ENCODE data around the gene LMO7. TPM values are rescaled to one million over a fixed set of nuclear protein-coding genes. Genes with fewer than 3 reads are reported as not detected.

The LMO7 gene
- total and polyA plus RNA-seq, 2 of the 4 experiments (the other 2 are of a cell fraction) = 266 to 367 TPM

DNA sequence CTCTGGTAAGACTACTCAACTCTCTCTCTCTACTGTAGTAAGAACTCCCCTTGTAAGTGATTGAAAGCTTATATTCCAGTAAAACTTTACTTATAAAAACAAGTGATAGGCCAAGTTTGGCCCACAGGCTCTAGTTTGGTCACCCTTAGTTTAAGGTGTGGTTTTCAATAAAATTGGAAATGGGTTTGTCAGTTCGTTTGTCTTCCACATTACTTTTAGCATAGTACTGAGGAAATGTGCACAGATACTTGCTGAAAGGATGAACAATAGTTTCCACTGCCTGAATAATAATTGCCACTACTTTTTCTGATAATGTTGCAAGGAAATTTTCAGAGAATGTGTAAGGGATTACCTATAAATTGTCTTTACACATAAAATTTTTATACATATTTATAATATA lies 54.5 kb downstream of the LMO7 start:
- Histone ChIP-seq H3K56ac (ENCODE audit: extremely low read depth, insufficient read depth, low read length) (no peak overlapping the region), H4K5ac (ENCODE audit: low read depth, low read length) (no peak overlapping the region; the same call in 1 of the 2 replicates), H2BK20ac (ENCODE audit: low read depth, low read length) (no peak overlapping the region), H4K8ac (ENCODE audit: low read depth in 2 of 2, low read length in 2 of 2) (no peak overlapping the region), H3K9ac (ENCODE audit: low read depth, low read length) (no peak overlapping the region), H2BK120ac (ENCODE audit: low read depth, low read length) (no peak overlapping the region), H2BK15ac (ENCODE audit: low read depth, low read length) (no peak overlapping the region), H3K36me3 (ENCODE audit: control insufficient read depth, insufficient read depth, low read length) (0 out of 2 replicates have a peak, but pooled peaks cover 2% of the 10 kb centered on the region), H4K20me1 (ENCODE audit: insufficient read depth, low read length) (peaks cover 91% of the 10 kb centered on the region; the same call in 1 of the 2 replicates), H3K4ac (ENCODE audit: low read depth, low read length) (no peak overlapping the region), H3K9me3 (ENCODE audit: control insufficient read depth, insufficient read depth, low read length) (no peaks in the 10 kb centered on the region), H2BK5ac (ENCODE audit: low read depth, low read length, poor library complexity, severe bottlenecking) (peak overlapping the region; percentile 51), H3K27me3 (ENCODE audit: control insufficient read depth, insufficient read depth, low read length) (no peaks in the 10 kb centered on the region), H3K4me3 (ENCODE audit: insufficient read depth, low read depth, low read length) (no peak overlapping the region), H2AFZ (replicated peaks; ENCODE audit: low read length, poor library complexity) (no peak overlapping the region), H3K23ac (ENCODE audit: low read depth, low read length) (no peak overlapping the region), H3K4me1 (ENCODE audit: control insufficient read depth, insufficient read depth, low read length) (peaks cover 24% of the 10 kb centered on the region), H3K14ac (replicated peaks; ENCODE audit: low read depth, low read length) (no peak overlapping the region), H2AK5ac (ENCODE audit: low read depth, low read length) (no peak overlapping the region), H4K91ac (ENCODE audit: insufficient read depth, low read depth, low read length) (no peak overlapping the region), H3K4me2 (ENCODE audit: low read depth, low read length) (no peak overlapping the region), H3K9me1 (ENCODE audit: insufficient read depth, low read length) (peaks cover 34% of the 10 kb centered on the region), H3K18ac (ENCODE audit: low read depth, low read length) (no peak overlapping the region), H3K27ac (ENCODE audit: insufficient read depth, low read length) (no peak overlapping the region), H3K79me1 (ENCODE audit: low read depth in 1 of 2, low read length in 2 of 2) (peaks cover 13 to 73% of the 10 kb centered on the region in 2 experiments), H2AK9ac (replicated peaks; ENCODE audit: low read depth, low read length, poor library complexity) (no peak overlapping the region)
- intact Hi-C loops (cut with micrococcal nuclease) (loop anchor here (10.0 kb wide), 1 partner anchor 144 kb away; no protein-coding TSS in a partner anchor), dilution Hi-C loops (cut with HindIII; ENCODE audit: low sequenced_read_pairs, unreplicated experiment) (no loop called here), in situ Hi-C loops (cut with MboI; ENCODE audit: low sequenced_read_pairs) (loop anchor here (10.0 to 25.0 kb wide), 5 partner anchors 322 to 1297 kb away; partner anchors contain the start of gene CLN5)
- ChIA-PET CTCF (no interaction called here), POLR2A (ENCODE audit: unreplicated experiment) (no interaction called here)
- no TSS peak for BruUV-seq (replicated peaks)
- no CpG with 5 or more reads among the region's 1 CpG for WGBS, 2 experiments (ENCODE audit: extremely low coverage in 2 of 2, insufficient read length in 1 of 2)
- DNase-seq (no peak), ATAC-seq (ENCODE audit: low read depth) (no peak)
- TF ChIP-seq, protein P1, sequence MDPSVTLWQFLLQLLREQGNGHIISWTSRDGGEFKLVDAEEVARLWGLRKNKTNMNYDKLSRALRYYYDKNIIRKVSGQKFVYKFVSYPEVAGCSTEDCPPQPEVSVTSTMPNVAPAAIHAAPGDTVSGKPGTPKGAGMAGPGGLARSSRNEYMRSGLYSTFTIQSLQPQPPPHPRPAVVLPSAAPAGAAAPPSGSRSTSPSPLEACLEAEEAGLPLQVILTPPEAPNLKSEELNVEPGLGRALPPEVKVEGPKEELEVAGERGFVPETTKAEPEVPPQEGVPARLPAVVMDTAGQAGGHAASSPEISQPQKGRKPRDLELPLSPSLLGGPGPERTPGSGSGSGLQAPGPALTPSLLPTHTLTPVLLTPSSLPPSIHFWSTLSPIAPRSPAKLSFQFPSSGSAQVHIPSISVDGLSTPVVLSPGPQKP (IDR thresholded peaks at IDR 0.05; ENCODE audit: borderline replicate concordance, low read depth, low read length) = no peak
- TF ChIP-seq NFE2L2 (IDR thresholded peaks at IDR 0.05; ENCODE audit: low read depth, low read length) (no peak), SMC3 (IDR thresholded peaks at IDR 0.05; ENCODE audit: low read depth, low read length) (no peak), MAFK (IDR thresholded peaks at IDR 0.05; ENCODE audit: low read depth, low read length) (no peak), CEBPB (IDR thresholded peaks at IDR 0.05; ENCODE audit: low read depth, low read length) (no peak), RAD21 (IDR thresholded peaks at IDR 0.05; ENCODE audit: low read length) (no peak), FOS (IDR thresholded peaks at IDR 0.05; ENCODE audit: low read depth, low read length) (no peak)
- TF ChIP-seq, protein P2, sequence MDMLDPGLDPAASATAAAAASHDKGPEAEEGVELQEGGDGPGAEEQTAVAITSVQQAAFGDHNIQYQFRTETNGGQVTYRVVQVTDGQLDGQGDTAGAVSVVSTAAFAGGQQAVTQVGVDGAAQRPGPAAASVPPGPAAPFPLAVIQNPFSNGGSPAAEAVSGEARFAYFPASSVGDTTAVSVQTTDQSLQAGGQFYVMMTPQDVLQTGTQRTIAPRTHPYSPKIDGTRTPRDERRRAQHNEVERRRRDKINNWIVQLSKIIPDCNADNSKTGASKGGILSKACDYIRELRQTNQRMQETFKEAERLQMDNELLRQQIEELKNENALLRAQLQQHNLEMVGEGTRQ (IDR thresholded peaks at IDR 0.05; ENCODE audit: low read depth, low read length) = no peak
